Calu3 (cell line): ENCODE measurements around the gene ANKS1B. TPM values are rescaled to one million over a fixed set of nuclear protein-coding genes. Genes with fewer than 3 reads are reported as not detected.

Source experiments
- BruUV-seq: library from RNA; stranded (reverse); fragments of 400-500 nt; replicated peaks from 2 replicates; lab custom pipeline; 2021; lab: Mats Ljungman, UMichigan
- CTCF ChIA-PET: fragments of 300-600 bp; sonication (Branson Sonifier 250); formaldehyde crosslinking; loops from one replicate; lab custom pipeline; 2022; ENCODE audit warnings: antibody characterized with exemption; lab: Charles Lee
- DNase-seq: peaks from one replicate; pipeline ENCODE4 v3.0.0; 2022
- H3K27ac Mint-ChIP-seq: one replicate; pipeline ENCODE4 v1.8.0; 2022; ENCODE audit warnings: mixed read lengths; ENCODE audit not compliant: unreplicated experiment
- H3K27me3 Mint-ChIP-seq: one replicate; pipeline ENCODE4 v1.8.0; 2022; ENCODE audit warnings: mixed read lengths; ENCODE audit not compliant: unreplicated experiment
- H3K36me3 Mint-ChIP-seq: one replicate; pipeline ENCODE4 v1.8.0; 2022; ENCODE audit warnings: mild to moderate bottlenecking, moderate library complexity, mixed read lengths; ENCODE audit not compliant: insufficient read depth, unreplicated experiment
- H3K4me1 Mint-ChIP-seq: one replicate; pipeline ENCODE4 v1.8.0; 2022; ENCODE audit warnings: mild to moderate bottlenecking, low read depth, mixed read lengths; ENCODE audit not compliant: unreplicated experiment
- H3K4me3 Mint-ChIP-seq: one replicate; pipeline ENCODE4 v1.8.0; 2022; ENCODE audit warnings: mild to moderate bottlenecking, low read depth, moderate library complexity, mixed read lengths; ENCODE audit not compliant: unreplicated experiment
- H3K9me3 Mint-ChIP-seq: one replicate; pipeline ENCODE4 v1.8.0; 2022; ENCODE audit warnings: low read depth, mixed read lengths; ENCODE audit not compliant: unreplicated experiment
- CTCF ChIP-seq: fragments of 200-600 bp; IDR thresholded peaks from one replicate; pipeline ENCODE4 v1.8.0; 2022; ENCODE audit warnings: antibody characterized with exemption; ENCODE audit not compliant: unreplicated experiment
- intact Hi-C: fragments of 100-400 bp; cut with micrococcal nuclease; formaldehyde crosslinking; loops from one replicate; pipeline ENCODE4 v1.10.0; 2022; ENCODE audit not compliant: unreplicated experiment
- total RNA-seq: library from RNA; stranded (reverse); gene quantifications from 2 replicates; pipeline ENCODE4 v1.2.3, GENCODE V29; 2022

The ANKS1B gene
- total RNA-seq, 1 experiment from 2014 or later = 1.7 TPM

GRCh38 chr12:98737322-98737712, 1247.4 kb downstream of the ANKS1B start:
- intact Hi-C loops = no loop called here
- no peak for TF ChIP-seq CTCF
- Mint-ChIP-seq H3K9me3 (no peaks in the 10 kb centered on the region), H3K4me3 (no peak overlapping the region), H3K27ac (no peak overlapping the region), H3K27me3 (peaks cover 32% of the 10 kb centered on the region), H3K36me3 (no peaks in the 10 kb centered on the region), H3K4me1 (no peaks in the 10 kb centered on the region)
- DNase-seq = no peak
- no TSS peak for BruUV-seq
- CTCF ChIA-PET = no interaction called here

GRCh38 chr12:98736352-98737321, 1248.1 kb downstream of the ANKS1B start:
- H3K4me3 Mint-ChIP-seq = no peak overlapping the region
- no peak overlapping the region for H3K27ac Mint-ChIP-seq
- BruUV-seq = no TSS peak
- no peaks in the 10 kb centered on the region for H3K36me3 Mint-ChIP-seq
- intact Hi-C loops = no loop called here
- CTCF ChIA-PET = no interaction called here
- H3K27me3 Mint-ChIP-seq = peaks cover 25% of the 10 kb centered on the region
- no peaks in the 10 kb centered on the region for H3K4me1 Mint-ChIP-seq
- no peaks in the 10 kb centered on the region for H3K9me3 Mint-ChIP-seq
- TF ChIP-seq CTCF = no peak
- DNase-seq = no peak

- intact Hi-C loops = no loop called here
- Mint-ChIP-seq H3K27me3 (peaks cover 17% of the 10 kb centered on the region), H3K27ac (no peak overlapping the region), H3K4me1 (no peaks in the 10 kb centered on the region), H3K36me3 (no peaks in the 10 kb centered on the region), H3K9me3 (no peaks in the 10 kb centered on the region), H3K4me3 (no peak overlapping the region)
- CTCF ChIA-PET = no interaction called here
- DNase-seq = no peak
- BruUV-seq = no TSS peak
- TF ChIP-seq CTCF = no peak
Measured at GRCh38 chr12:98735821-98736220, 1248.9 kb downstream of the ANKS1B start.

- no peaks in the 10 kb centered on the region for H3K27me3 Mint-ChIP-seq
- no TSS peak for BruUV-seq
- intact Hi-C loops = no loop called here
- H3K36me3 Mint-ChIP-seq = no peaks in the 10 kb centered on the region
- DNase-seq = no peak
- no peak overlapping the region for H3K27ac Mint-ChIP-seq
- no peaks in the 10 kb centered on the region for H3K9me3 Mint-ChIP-seq
- no peaks in the 10 kb centered on the region for H3K4me1 Mint-ChIP-seq
- TF ChIP-seq CTCF = no peak
- CTCF ChIA-PET = interaction anchor here (0.6 kb wide), 1 partner anchor 112 kb away, joined by 3 read pairs; no protein-coding TSS in a partner anchor
- no peak overlapping the region for H3K4me3 Mint-ChIP-seq
Measured at GRCh38 chr12:98733667-98734350, 1250.9 kb downstream of the ANKS1B start.
